Measurements from ENCODE around the gene CCDC169.

Gene CCDC169

DNA sequence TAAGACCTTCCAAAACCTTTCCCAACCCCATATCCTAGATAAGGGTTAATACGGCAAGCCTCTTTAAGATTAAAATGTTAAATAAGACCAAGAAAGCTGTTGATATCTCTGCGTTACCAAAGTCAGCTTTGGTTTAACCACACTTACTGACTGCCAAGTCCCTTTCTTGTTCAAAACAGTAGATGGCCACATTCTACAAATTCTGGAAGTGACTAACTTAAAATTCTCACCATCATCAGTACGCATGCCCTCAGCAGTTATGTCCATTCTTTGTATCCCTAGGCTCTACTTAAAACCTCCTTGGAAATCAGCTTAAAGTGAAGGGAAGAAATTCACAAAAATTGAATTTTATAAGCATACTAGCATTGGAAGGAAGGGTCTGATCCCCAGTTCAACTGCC is 106.8 kb downstream of the CCDC169 start:
- Histone ChIP-seq H3K27ac (no peak overlapping the region), H3K9me3 (no peaks in the 10 kb centered on the region), H3K36me3 (no peaks in the 10 kb centered on the region), H3K27me3 (no peaks in the 10 kb centered on the region), H3K4me3 (no peak overlapping the region), H3K4me1 (peaks cover 0 to 8% (median 0%) of the 10 kb centered on the region in 4 donors)
- intact Hi-C loops (cut with DNase I; ENCODE audit: low total_unique reads), result no loop called here
- no peak for DNase-seq
- TF ChIP-seq, protein P1, sequence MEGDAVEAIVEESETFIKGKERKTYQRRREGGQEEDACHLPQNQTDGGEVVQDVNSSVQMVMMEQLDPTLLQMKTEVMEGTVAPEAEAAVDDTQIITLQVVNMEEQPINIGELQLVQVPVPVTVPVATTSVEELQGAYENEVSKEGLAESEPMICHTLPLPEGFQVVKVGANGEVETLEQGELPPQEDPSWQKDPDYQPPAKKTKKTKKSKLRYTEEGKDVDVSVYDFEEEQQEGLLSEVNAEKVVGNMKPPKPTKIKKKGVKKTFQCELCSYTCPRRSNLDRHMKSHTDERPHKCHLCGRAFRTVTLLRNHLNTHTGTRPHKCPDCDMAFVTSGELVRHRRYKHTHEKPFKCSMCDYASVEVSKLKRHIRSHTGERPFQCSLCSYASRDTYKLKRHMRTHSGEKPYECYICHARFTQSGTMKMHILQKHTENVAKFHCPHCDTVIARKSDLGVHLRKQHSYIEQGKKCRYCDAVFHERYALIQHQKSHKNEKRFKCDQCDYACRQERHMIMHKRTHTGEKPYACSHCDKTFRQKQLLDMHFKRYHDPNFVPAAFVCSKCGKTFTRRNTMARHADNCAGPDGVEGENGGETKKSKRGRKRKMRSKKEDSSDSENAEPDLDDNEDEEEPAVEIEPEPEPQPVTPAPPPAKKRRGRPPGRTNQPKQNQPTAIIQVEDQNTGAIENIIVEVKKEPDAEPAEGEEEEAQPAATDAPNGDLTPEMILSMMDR (IDR thresholded peaks at IDR 0.05), result no peak

DNA sequence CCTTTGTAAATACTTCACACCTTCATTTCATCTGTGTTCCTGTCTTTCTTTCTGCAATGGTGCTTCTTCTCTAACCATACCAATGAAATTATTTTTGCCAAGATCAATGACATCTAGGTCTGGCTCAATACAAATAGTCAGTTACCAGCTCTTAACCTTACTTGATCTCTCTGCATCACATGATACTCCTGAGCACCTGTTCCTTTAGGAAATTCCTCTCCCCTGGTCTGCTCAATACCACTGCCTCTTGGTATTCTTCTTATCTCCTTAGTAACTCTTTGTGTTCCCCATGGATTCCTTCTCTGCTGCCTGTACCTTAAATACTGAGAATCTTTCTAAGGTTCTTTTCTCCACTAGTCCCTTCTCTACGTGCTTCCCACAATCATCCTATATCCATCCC is 109.2 kb downstream of the CCDC169 start:
- Histone ChIP-seq H3K27me3 (no peaks in the 10 kb centered on the region), H3K9me3 (no peaks in the 10 kb centered on the region), H3K4me1 (peaks cover 0 to 5% (median 0%) of the 10 kb centered on the region in 4 donors), H3K27ac (no peak overlapping the region), H3K4me3 (no peak overlapping the region), H3K36me3 (no peaks in the 10 kb centered on the region)
- no peak for DNase-seq
- intact Hi-C loops (cut with DNase I; ENCODE audit: low total_unique reads), result no loop called here
- TF ChIP-seq, protein P1 (IDR thresholded peaks at IDR 0.05), result no peak

DNA sequence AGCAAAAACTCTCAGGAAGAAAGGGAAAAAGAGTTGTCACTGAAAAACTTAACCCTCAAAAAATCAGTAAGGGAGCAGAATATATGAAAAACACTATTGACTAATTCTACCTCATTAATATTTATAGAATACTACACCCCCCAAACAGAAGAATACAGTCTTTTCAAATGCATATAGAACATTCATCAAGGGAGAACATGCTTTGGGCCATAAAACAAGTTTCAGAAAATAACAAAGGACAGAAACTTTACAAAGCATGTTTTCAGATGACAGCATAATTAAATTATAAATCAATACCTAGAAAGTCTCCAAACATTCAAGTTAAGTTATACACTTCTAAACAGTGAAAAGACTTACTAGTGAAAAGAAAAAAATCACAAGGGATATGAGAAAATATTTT is 113.7 kb downstream of the CCDC169 start:
- Histone ChIP-seq H3K9me3 (no peaks in the 10 kb centered on the region), H3K4me3 (no peak overlapping the region), H3K36me3 (no peaks in the 10 kb centered on the region), H3K27ac (no peak overlapping the region), H3K27me3 (no peaks in the 10 kb centered on the region), H3K4me1 (no peaks in the 10 kb centered on the region)
- TF ChIP-seq, protein P1 (IDR thresholded peaks at IDR 0.05), result no peak
- intact Hi-C loops (cut with DNase I; ENCODE audit: low total_unique reads), result no loop called here
- no peak for DNase-seq

All from tibial artery (tissue), 4 donors.